Measurements from ENCODE around the gene HOXA10.

HOXA10 gene

DNA sequence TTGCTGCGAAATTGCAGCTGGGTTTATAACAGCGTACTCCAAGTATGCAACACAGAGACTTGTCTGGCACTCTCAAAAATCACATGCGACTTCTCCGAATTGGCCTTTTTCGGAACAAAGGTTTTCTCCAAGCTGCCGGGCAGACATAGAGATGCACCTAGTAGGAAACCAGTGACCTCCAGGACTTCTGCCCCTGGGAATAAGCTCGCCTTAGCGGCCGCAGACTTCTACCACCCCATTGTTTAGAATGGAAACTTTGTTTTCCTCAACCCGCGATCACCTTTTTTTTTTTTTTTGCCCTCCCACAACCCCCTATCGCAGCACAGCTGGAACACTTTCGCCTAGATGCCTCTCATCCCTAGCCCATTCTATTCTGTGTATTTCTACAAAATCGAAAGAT is 4.9 kb upstream of the HOXA10 start:
- no peak for DNase-seq (ENCODE audit: low spot score)

- DNase-seq (ENCODE audit: low spot score), result no peak
Observed at GRCh38 chr7:27178366-27178765, 4.2 kb upstream of the HOXA10 start.

GRCh38 chr7:27177795-27178320 is 3.7 kb upstream of the HOXA10 start:
- DNase-seq (ENCODE audit: low spot score), result no peak

DNA sequence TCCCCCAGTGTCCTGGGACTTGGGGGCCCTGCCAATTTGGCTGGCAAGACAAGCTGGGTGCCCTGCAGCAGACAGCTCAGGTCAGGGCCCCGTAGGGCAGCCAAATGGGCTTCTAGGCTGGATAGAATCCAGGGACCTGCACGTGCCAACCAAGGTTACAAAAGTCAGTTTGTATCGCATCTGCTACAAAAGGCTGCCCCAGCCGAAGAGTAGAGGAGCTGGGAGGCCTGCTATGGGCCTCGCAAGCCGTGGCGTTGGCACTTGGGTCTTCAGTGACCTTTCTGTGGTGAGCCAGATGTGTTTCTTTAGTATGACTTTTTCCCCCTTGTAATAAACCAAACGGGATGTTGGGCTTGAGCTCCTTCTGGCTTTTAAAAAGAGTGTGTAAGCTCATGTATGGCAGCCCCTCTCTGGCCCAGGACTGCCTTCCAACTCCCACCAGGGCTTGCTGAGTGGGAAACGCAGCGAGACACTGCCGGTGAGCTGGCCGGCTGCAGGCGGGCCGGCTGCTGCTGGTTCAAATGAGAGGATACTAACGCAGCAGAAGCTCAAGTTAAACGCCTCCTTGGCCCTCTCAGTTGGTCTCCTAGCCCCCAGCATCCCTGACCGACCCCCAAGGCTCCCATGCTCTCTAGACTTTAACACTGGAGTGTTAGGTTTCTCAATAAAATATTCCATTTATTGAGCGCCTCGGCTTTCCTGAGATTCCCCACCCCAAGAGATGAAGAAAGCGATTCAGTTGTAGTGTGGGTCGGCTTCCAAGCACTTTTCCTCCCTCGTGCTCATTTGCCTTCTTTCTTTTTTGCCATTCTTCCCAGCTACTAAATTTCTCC is 3.1 kb upstream of the HOXA10 start:
- DNase-seq (ENCODE audit: low spot score), result no peak

- no peak for DNase-seq (ENCODE audit: low spot score)
Observed at GRCh38 chr7:27176524-27176845, 2.4 kb upstream of the HOXA10 start.

DNA sequence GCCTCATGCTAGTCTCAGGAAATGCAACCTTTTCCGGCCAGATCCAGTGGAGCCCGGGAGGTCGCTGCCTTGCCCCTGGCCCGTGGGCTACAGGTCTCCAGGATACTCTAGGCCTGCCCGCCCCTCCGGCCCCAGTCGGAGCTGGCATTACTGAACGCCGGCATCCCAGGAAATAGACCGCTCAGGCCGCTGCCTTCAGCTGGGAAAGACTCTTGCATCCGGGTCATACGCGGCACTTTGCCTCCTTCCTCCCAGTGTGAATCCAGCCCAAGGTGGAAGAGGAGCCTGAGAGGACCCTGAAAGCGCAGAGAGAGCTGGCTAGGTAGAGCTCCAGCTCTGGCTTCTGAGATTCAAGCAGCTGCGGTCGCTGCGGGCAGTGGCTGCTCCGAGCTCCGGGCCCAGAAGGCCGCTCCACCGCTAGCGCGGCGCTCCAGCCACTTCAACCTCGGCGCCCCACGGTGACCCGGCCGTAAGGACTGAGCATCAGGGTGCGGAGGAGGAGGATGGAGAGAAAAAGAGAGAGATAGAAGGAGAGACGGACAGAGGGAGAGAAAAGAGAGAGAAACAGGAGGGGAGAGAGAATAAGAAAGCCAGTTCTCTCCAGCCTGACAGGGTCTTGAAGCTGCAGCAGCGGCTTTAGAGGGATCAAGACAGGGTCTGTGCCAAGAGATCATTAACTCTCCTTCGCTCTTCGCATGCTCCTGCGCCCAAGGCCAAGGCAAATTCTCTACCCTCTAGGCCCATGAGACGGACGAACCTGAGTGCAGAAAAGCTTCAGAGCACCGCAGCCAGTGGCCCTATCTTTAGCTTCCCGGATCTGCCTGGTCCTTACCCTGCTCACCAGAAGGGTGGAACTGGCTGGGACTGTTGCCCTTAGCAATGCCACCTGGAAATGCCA is 1.8 kb upstream of the HOXA10 start:
- DNase-seq (ENCODE audit: low spot score), result no peak

- DNase-seq (ENCODE audit: low spot score), result no peak
Observed at GRCh38 chr7:27174874-27175625, 930 bp upstream of the HOXA10 start.

DNA sequence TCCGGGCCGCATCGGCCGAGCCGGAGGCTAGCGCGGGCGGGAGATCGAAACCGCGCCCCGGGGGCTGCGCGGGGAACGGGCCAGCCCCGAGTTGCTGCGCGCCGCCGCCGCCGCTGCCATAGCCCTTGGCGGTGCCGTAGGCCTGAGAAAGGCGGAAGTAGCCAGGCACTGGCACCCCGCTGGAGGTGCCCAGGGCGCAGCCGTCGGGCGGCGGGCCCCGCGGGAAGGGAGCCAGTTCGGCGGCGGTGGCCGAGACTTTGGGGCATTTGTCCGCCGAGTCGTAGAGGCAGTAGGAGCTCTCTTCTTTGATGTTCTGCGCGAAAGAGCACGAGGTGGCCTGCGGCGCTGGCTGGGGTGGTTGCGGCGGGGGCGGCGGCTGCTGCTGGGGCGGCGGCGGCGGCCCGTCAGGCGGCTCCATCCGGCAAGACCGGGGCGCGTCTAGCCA is 587 bp downstream of the HOXA10 start:
- no peak for DNase-seq (ENCODE audit: low spot score)

GRCh38 chr7:27172823-27173510 is 1.2 kb downstream of the HOXA10 start:
- DNase-seq (ENCODE audit: low spot score), result no peak

GRCh38 chr7:27172315-27172774 is 1.8 kb downstream of the HOXA10 start:
- no peak for DNase-seq (ENCODE audit: low spot score)

DNA sequence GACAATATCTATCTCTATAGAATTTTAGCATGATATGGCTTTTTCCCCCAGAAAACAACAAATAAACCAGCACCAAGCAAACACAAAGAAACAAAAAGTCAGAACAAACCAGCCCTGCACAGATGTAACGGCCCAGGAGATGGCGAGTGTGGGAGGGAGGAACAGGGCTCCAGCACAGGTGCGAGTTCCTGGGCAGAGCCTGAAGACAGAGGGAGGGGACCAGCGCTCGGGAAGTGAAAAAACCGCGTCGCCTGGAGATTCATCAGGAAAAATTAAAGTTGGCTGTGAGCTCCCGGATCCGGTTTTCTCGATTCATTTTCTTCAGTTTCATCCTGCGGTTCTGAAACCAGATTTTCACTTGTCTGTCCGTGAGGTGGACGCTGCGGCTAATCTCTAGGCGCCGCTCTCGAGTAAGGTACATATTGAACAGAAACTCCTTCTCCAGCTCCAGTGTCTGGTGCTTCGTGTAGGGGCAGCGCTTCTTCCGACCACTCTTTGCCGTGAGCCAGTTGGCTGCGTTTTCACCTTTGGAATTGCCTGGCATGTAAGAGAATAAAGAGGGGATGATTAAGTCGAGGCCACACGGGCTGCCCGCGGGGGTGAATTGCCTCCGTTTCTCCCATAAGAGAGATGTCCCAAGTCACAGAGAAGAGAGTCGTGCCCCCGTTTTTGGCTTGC is 2.3 kb downstream of the HOXA10 start:
- DNase-seq (ENCODE audit: low spot score), result no peak

GRCh38 chr7:27171325-27171636 is 2.8 kb downstream of the HOXA10 start:
- no peak for DNase-seq (ENCODE audit: low spot score)

DNA sequence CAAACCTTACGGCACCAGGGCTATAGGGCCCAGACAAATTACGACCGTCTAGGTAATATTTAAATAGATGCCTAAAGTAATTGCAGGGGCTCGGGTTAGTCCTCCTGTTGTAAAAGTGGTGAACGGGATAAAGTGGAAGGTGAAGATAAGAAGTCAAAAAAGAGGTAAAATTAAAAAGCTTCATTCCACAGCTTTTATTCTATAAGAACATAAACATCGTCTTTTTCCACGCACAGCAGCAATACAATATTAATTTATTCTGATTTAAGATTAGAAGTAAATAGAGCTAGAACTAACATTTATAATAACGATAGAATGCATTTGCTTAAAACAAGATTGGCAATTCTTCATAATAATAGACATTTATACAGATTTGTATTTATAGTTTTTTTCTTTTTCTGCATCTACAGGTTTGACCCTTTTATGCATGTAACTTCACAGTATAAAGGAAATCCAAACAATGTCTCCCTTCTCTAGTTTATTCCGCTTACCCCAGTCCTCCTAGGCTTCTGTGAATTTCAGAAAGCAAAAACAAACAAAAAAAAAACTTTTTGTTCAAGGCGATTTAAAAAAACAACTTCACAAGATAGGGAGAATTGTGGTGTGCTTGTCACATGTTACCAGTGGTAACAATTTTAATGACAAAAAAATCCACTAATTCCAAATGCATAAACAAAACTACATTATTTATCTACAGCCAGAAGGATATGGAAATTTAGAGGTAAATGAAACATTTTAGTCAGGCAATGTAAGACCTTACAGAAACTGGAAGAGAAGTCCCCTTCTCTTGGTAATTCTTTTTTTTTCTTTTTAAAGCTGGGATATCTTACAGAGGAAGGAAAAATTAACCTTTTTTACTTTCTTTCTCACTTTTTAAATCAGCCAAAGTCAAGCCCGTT is 3.4 kb downstream of the HOXA10 start:
- no peak for DNase-seq (ENCODE audit: low spot score)

DNA sequence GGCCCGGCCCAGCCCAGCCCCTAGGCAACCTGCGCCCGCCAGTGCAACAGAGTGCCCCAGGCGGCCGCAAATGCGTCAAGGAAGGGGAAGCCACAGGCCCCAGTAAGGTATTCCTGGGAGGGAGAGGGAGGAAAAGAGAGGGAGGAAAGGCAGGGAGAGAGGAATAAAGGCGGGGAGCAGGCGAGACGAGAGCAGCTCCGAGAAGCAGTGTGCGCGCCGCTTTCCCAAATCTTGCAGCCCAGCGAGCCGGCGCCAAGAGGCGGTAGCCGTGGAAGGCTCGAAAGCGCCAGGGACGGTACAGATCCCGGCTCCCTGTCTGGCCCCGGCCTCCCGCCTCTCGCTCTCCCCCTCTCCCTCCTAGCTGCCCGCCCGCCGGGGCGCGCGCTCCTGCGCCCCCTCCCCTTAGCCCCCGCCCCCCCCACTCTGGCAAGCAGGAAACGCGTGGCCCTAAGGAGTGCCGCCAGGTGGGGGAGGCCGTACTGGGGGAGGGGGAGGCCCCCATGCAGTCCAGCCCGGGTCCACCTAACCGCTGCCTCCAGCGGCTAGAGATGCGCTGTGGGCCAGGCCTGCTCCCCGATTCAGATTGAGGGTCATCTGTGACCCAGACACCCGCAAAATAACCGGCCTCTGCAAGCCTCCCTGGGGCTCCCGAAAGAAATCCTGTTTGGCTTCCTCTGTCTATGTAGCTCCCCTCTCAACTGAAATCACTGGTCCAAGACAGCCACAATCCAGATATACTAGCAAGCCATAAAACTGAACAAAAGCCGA is 4.3 kb downstream of the HOXA10 start:
- no peak for DNase-seq (ENCODE audit: low spot score)

GRCh38 chr7:27168265-27168947 is 5.7 kb downstream of the HOXA10 start:
- no peak for DNase-seq (ENCODE audit: low spot score)

GRCh38 chr7:27167916-27168264 is 6.2 kb downstream of the HOXA10 start:
- DNase-seq (ENCODE audit: low spot score), result no peak

DNA sequence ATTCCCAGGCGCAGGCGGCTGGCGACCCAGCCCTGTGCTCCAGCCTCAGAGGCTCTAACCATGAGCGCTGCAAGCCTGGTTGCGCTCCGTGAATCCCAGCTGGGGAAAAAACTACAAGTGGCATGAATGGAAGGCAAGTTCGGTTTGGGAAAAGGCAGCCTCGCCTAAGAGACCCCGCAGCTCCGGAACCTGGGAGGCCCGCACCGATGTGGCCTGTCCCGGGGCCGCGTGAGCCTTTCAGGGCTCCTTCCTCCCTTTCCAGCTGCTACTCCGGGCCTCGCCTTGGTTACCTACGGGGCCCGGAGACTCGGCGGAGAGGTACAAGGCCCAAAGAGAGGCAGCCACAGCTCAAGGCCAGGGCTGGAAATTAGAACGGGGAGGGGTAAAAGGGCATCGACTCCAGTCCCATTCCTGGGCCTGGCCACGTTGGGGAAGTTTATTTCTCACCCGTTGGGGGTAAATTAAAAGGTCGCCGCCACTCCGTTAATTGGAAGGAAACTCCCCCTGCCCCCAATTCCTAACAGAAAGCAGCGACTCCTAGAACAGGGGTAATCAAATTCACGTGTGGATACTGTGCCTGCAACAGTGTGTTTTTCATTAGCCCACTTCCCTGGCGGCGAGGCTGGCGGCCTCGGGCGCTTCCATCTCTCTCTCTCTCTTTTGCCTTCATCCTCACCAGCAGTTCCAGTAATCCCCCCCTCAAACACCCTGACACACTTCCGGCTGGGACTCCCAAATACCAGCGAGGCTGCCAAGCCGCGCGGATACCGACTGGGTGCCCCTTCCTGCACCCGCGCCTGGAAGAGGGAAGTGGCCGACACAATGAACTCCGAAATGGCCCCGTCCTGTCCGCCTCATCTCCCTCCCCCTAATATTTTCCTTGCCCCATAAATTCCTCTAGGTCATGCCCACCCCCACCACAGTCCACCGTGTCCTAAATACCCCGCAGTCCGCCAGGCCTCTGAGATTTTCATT is 7.3 kb downstream of the HOXA10 start:
- no peak for DNase-seq (ENCODE audit: low spot score)

Measured in CD4-positive, alpha-beta T cell treated with Interleukin-2 at 100 ng/mL for 4 hours (primary cell).